Liver (tissue), 9 donors: ENCODE results near the gene DBNDD2. TPM values are rescaled to one million over a fixed set of nuclear protein-coding genes. Genes with fewer than 3 reads are reported as not detected.

Experiments used
- DNase-seq: peaks from one replicate; pipeline ENCODE4 v3.0.0-alpha.2; 2017; ENCODE audit warnings: low spot score
- H3K27ac ChIP-seq, 2 donors: one replicate each; pipeline ENCODE4 v1.7.0; 2013; ENCODE audit warnings: inconsistent platforms in 2 of 2, low read length in 2 of 2, control low read depth in 1 of 2, low read depth in 1 of 2, mild to moderate bottlenecking in 1 of 2
- H3K27me3 ChIP-seq, 4 donors: one replicate each; pipeline versions ENCODE4 v1.6.1 to v1.7.0; 2013; ENCODE audit warnings: low read length in 3 of 4, inconsistent platforms in 1 of 4, mild to moderate bottlenecking in 1 of 4, moderate library complexity in 1 of 4; ENCODE audit not compliant: control insufficient read depth in 4 of 4, insufficient read depth in 4 of 4
- H3K36me3 ChIP-seq, 4 donors: one replicate each; pipeline versions ENCODE4 v1.6.1 to v1.7.0; 2013; ENCODE audit warnings: low read length in 3 of 4, mild to moderate bottlenecking in 3 of 4, low read depth in 1 of 4, moderate library complexity in 1 of 4; ENCODE audit not compliant: control insufficient read depth in 4 of 4, insufficient read depth in 3 of 4
- H3K4me1 ChIP-seq, 4 donors: one replicate each; pipeline versions ENCODE4 v1.6.1 to v1.7.0; 2013; ENCODE audit warnings: low read length in 3 of 4, mild to moderate bottlenecking in 3 of 4, moderate library complexity in 1 of 4; ENCODE audit not compliant: control insufficient read depth in 4 of 4, insufficient read depth in 4 of 4
- H3K4me3 ChIP-seq, 3 donors: one replicate each; pipeline versions ENCODE4 v1.6.1 to v1.7.0; 2013; ENCODE audit warnings: low read length in 3 of 3, control low read depth in 1 of 3, low read depth in 1 of 3, mild to moderate bottlenecking in 1 of 3
- H3K9ac ChIP-seq, 2 donors: one replicate each; pipeline ENCODE4 v1.7.0; 2013; ENCODE audit warnings: low read length in 2 of 2, mild to moderate bottlenecking in 2 of 2, moderate library complexity in 2 of 2, control low read depth in 1 of 2, low read depth in 1 of 2
- H3K9me3 ChIP-seq, 4 donors: one replicate each; pipeline versions ENCODE4 v1.6.1 to v1.7.0; 2013; ENCODE audit warnings: low read length in 3 of 4; ENCODE audit not compliant: control insufficient read depth in 4 of 4
- ATF3 ChIP-seq: IDR thresholded peaks from 2 replicates; pipeline ENCODE4 v1.6.1; 2016; ENCODE audit warnings: antibody characterized with exemption
- CTCF ChIP-seq: fragments of 150-350 bp; IDR thresholded peaks from 2 replicates; pipeline ENCODE4 v1.5.1; 2017; ENCODE audit warnings: improper control_type of control experiment, low read depth, low read length; ENCODE audit not compliant: missing input control
- EGR1 ChIP-seq, 2 donors: IDR thresholded peaks; 2 replicates each; pipeline ENCODE4 v1.6.1; 2016 to 2018; ENCODE audit warnings: antibody characterized with exemption in 2 of 2, low read depth in 2 of 2
- FOXA1 ChIP-seq: IDR thresholded peaks from 2 replicates; pipeline ENCODE4 v1.6.1; 2016; ENCODE audit warnings: antibody characterized with exemption
- FOXA2 ChIP-seq: IDR thresholded peaks from 2 replicates; pipeline ENCODE4 v1.6.1; 2016; ENCODE audit warnings: antibody characterized with exemption
- HNF4A ChIP-seq, 2 donors: conservative IDR thresholded peaks; 2 replicates each; pipeline ENCODE4 v1.6.1; 2016; ENCODE audit warnings: antibody characterized with exemption in 2 of 2, mild to moderate bottlenecking in 2 of 2
- HNF4G ChIP-seq: IDR thresholded peaks from 2 replicates; pipeline ENCODE4 v1.6.1; 2016; ENCODE audit warnings: antibody characterized with exemption
- JUND ChIP-seq, 2 donors: IDR thresholded peaks; 2 replicates each; pipeline ENCODE4 v1.6.1; 2016; ENCODE audit warnings: antibody characterized with exemption in 2 of 2
- MAX ChIP-seq: IDR thresholded peaks from 2 replicates; pipeline ENCODE4 v1.6.1; 2016; ENCODE audit warnings: antibody characterized with exemption
- NR2F2 ChIP-seq: IDR thresholded peaks from 2 replicates; pipeline ENCODE4 v1.6.1; 2016; ENCODE audit warnings: antibody characterized with exemption
- RAD21 ChIP-seq, 2 donors: IDR thresholded peaks; 2 replicates each; pipeline ENCODE4 v1.6.1; 2016; ENCODE audit warnings: antibody characterized with exemption in 2 of 2, mild to moderate bottlenecking in 2 of 2
- RXRA ChIP-seq, 2 donors: IDR thresholded peaks; 2 replicates each; pipeline ENCODE4 v1.6.1; 2017 to 2018; ENCODE audit warnings: antibody characterized with exemption in 2 of 2, mild to moderate bottlenecking in 1 of 2
- SP1 ChIP-seq: IDR thresholded peaks from 2 replicates; pipeline ENCODE4 v1.6.1; 2018; ENCODE audit warnings: antibody characterized with exemption, mild to moderate bottlenecking
- YY1 ChIP-seq: IDR thresholded peaks from 2 replicates; pipeline ENCODE4 v1.6.1; 2016; ENCODE audit warnings: antibody characterized with exemption, mild to moderate bottlenecking
- ZBTB33 ChIP-seq: IDR thresholded peaks from 2 replicates; pipeline ENCODE4 v1.6.1; 2016; ENCODE audit warnings: antibody characterized with exemption
- WGBS: extraction: QIAGEN DNeasy Blood & Tissue Kit; methylation state at CpG from one replicate; pipeline ENCODE4 v1.1.7; 2013; 5-methylcytosine and 5-hydroxymethylcytosine counted together
- polyA plus RNA-seq, 2 donors: library from polyadenylated mRNA; stranded (reverse) in 1 of 2; unstranded in 1 of 2; fragments of 200-250 nt in 1 of 2; fragments of >200 nt in 1 of 2; fragmentation: Nextera tagmentation in 1 of 2; extraction: Ambion mirVana in 1 of 2; gene quantifications; one replicate each; pipeline versions ENCODE4 v1.2.1 to v1.2.3, GENCODE V29; 2013 to 2015
- total RNA-seq, 2 donors: library from RNA; depleted of rRNA; stranded (reverse); fragments of >200 nt; gene quantifications; one replicate each; pipeline ENCODE4 v1.2.3, GENCODE V29; 2014
- donor health status: healthy.
- donor health status: healthy.
- donor health status: healthy.
- donor health status: healthy.
- donor health status: healthy.

The DBNDD2 gene
- total and polyA plus RNA-seq, 4 donors, result 2.1 to 4.6 (median 2.7) TPM

- no peaks in the 10 kb centered on the region for H3K9me3 ChIP-seq
- no peak overlapping the region for H3K27ac ChIP-seq
- TF ChIP-seq RXRA (IDR thresholded peaks at IDR 0.05) (no peak), ATF3 (no peak), FOXA2 (no peak), SP1 (no peak), JUND (IDR thresholded peaks at IDR 0.05) (no peak), MAX (no peak), ZBTB33 (no peak)
- H3K36me3 ChIP-seq, result no peaks in the 10 kb centered on the region
- DNase-seq, result no peak
- no peaks in the 10 kb centered on the region for H3K4me1 ChIP-seq
- no peak overlapping the region for H3K9ac ChIP-seq
- no peaks in the 10 kb centered on the region for H3K27me3 ChIP-seq
- no peak overlapping the region for H3K4me3 ChIP-seq
- WGBS, result 84% methylated on average over 3 of the region's 3 CpGs
Observed at GRCh38 chr20:45449528-45449927, 41.4 kb downstream of the DBNDD2 start.

- no peaks in the 10 kb centered on the region for H3K27me3 ChIP-seq
- no peak for DNase-seq
- H3K27ac ChIP-seq, result no peak overlapping the region
- WGBS, result 65% methylated on average over 5 of the region's 5 CpGs
- no peaks in the 10 kb centered on the region for H3K9me3 ChIP-seq
- H3K4me3 ChIP-seq, result no peak overlapping the region
- H3K9ac ChIP-seq, result no peak overlapping the region
- H3K36me3 ChIP-seq, result no peaks in the 10 kb centered on the region
- TF ChIP-seq EGR1 (IDR thresholded peaks at IDR 0.05; ENCODE audit: low read depth in 2 of 2) (no peak), NR2F2 (no peak), CTCF (peak; percentile 61), ATF3 (no peak), RAD21 (IDR thresholded peaks at IDR 0.05) (peak; percentile 71 to 77), YY1 (no peak), HNF4G (no peak), JUND (IDR thresholded peaks at IDR 0.05) (no peak)
- H3K4me1 ChIP-seq, result no peaks in the 10 kb centered on the region
Observed at GRCh38 chr20:45450097-45450818, 42.2 kb downstream of the DBNDD2 start.

- no peak for DNase-seq
- H3K4me1 ChIP-seq, result no peaks in the 10 kb centered on the region
- H3K27ac ChIP-seq, result no peak overlapping the region
- no peaks in the 10 kb centered on the region for H3K27me3 ChIP-seq
- 76% methylated on average over 4 of the region's 4 CpGs for WGBS
- no peaks in the 10 kb centered on the region for H3K36me3 ChIP-seq
- H3K9me3 ChIP-seq, result no peaks in the 10 kb centered on the region
- H3K9ac ChIP-seq, result no peak overlapping the region
- H3K4me3 ChIP-seq, result no peak overlapping the region
- TF ChIP-seq JUND (IDR thresholded peaks at IDR 0.05) (no peak), HNF4A (conservative IDR thresholded peaks at IDR 0.05) (no peak), NR2F2 (no peak), MAX (no peak), CTCF (no peak), FOXA1 (no peak), ATF3 (no peak), EGR1 (IDR thresholded peaks at IDR 0.05; ENCODE audit: low read depth in 2 of 2) (no peak)
Observed at GRCh38 chr20:45452238-45452637, 44.1 kb downstream of the DBNDD2 start.
